ENCODE results near the gene RTEL1. TPM values are rescaled to one million over a fixed set of nuclear protein-coding genes. Genes with fewer than 3 reads are reported as not detected.
A peak's percentile ranks its signal among the peaks of the same experiment; 100 is the strongest.

Gene RTEL1
- total RNA-seq, 4 donors from 2014 or later, result 28.2 to 62.4 (median 46.7) TPM

GRCh38 chr20:63685269-63686026, 27.3 kb downstream of the RTEL1 start:
- no peak overlapping the region for H3K4me3 ChIP-seq
- H3K27me3 ChIP-seq, result no peaks in the 10 kb centered on the region
- H3K9me3 ChIP-seq, result no peaks in the 10 kb centered on the region
- no peak for TF ChIP-seq POLR2A (IDR thresholded peaks at IDR 0.05)
- TF ChIP-seq, protein P1, sequence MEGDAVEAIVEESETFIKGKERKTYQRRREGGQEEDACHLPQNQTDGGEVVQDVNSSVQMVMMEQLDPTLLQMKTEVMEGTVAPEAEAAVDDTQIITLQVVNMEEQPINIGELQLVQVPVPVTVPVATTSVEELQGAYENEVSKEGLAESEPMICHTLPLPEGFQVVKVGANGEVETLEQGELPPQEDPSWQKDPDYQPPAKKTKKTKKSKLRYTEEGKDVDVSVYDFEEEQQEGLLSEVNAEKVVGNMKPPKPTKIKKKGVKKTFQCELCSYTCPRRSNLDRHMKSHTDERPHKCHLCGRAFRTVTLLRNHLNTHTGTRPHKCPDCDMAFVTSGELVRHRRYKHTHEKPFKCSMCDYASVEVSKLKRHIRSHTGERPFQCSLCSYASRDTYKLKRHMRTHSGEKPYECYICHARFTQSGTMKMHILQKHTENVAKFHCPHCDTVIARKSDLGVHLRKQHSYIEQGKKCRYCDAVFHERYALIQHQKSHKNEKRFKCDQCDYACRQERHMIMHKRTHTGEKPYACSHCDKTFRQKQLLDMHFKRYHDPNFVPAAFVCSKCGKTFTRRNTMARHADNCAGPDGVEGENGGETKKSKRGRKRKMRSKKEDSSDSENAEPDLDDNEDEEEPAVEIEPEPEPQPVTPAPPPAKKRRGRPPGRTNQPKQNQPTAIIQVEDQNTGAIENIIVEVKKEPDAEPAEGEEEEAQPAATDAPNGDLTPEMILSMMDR (IDR thresholded peaks at IDR 0.05), result no peak
- no peak for TF ChIP-seq EP300 (IDR thresholded peaks at IDR 0.05)
- H3K4me1 ChIP-seq, result peaks cover 0 to 67% (median 45%) of the 10 kb centered on the region in 4 donors
- peak overlapping the region; percentile 78 to 97 (median 90) for H3K27ac ChIP-seq
- WGBS, 2 donors, result 92 to 93% methylated on average over 10 to 15 of the region's 21 CpGs
- DNase-seq (ENCODE audit: low spot score in 2 of 2), result no peak
- peaks cover 0 to 32% (median 0%) of the 10 kb centered on the region in 3 donors for H3K36me3 ChIP-seq

DNA sequence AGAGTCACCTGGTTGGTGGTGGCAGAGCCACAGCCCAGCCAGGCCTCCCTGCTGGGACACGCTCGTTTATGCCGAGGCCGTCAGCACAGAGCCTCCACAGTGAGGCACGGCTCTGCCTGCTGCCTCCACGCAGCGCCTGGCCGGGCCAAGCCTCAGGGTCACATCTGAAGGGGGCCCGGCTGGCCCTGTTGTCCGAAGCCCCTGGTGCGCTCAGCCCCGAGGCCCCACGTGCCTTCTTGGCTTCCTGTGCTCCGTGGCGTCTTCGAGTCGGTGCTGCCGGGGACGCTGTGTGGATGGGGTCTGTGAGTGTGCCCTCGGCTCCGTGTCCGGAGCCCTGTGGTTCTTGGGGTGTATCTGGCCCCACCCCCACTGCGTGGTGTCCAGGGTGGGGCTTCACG, 28.0 kb downstream of the RTEL1 start:
- no peaks in the 10 kb centered on the region for H3K9me3 ChIP-seq
- no peaks in the 10 kb centered on the region for H3K27me3 ChIP-seq
- TF ChIP-seq EP300 (IDR thresholded peaks at IDR 0.05) (no peak), POLR2A (IDR thresholded peaks at IDR 0.05) (no peak)
- TF ChIP-seq, protein P1 (IDR thresholded peaks at IDR 0.05), result no peak
- WGBS, 2 donors, result 50 to 82% methylated on average over 5 to 9 of the region's 24 CpGs
- H3K36me3 ChIP-seq, result peaks cover 0 to 32% (median 0%) of the 10 kb centered on the region in 3 donors
- H3K4me3 ChIP-seq, result peak overlapping the region in 2 of 4 donors; percentile 6 to 29
- H3K4me1 ChIP-seq, result peaks cover 0 to 74% (median 45%) of the 10 kb centered on the region in 4 donors
- DNase-seq (ENCODE audit: low spot score in 2 of 2), result no peak
- peak overlapping the region; percentile 78 to 97 (median 90) for H3K27ac ChIP-seq

GRCh38 chr20:63686492-63687321, 28.6 kb downstream of the RTEL1 start:
- 1 to 10% methylated on average over 21 to 44 of the region's 45 CpGs for WGBS, 2 donors
- peaks cover 0 to 74% (median 45%) of the 10 kb centered on the region in 4 donors for H3K4me1 ChIP-seq
- DNase-seq (ENCODE audit: low spot score in 2 of 2), result peak; percentile 59 to 75

DNA sequence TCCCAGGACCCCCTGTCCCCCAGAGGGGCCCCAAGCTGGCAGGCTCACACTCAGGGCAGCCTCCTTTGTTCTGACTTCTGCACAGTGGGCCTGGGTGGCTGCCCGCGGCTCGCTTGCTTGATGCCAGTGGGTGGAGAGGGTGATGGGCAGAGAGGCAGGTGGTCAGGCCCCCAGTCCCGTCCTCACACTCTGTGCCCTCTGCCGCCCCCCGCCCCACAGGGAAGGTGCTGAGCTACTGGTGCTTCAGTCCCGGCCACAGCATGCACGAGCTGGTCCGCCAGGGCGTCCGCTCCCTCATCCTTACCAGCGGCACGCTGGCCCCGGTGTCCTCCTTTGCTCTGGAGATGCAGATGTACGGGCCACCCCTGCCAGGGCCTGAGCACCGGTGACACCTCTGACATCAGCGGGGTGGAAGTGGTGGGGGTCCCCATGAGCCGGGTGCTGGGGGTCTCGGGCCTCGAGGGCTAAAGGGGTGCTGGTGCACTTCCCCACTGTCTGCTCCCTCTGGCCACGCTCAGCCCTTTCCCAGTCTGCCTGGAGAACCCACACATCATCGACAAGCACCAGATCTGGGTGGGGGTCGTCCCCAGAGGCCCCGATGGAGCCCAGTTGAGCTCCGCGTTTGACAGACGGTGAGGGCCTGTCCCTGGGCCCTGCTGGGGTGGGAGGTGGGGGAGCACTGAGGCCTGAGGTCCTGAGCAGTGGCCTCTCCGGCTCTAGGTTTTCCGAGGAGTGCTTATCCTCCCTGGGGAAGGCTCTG, 29.5 kb downstream of the RTEL1 start:
- peaks cover 0 to 77% (median 43%) of the 10 kb centered on the region in 4 donors for H3K4me1 ChIP-seq
- peak overlapping the region in 1 of 4 donors; percentile 29 for H3K4me3 ChIP-seq
- no peak for DNase-seq (ENCODE audit: low spot score in 2 of 2)

More at GRCh38 chr20:63686492-63687321, 28.6 kb downstream of the RTEL1 start:
- Histone ChIP-seq H3K9me3 (no peaks in the 10 kb centered on the region), H3K4me3 (peak overlapping the region; percentile 3 to 29 (median 14)), H3K36me3 (peaks cover 0 to 31% (median 0%) of the 10 kb centered on the region in 3 donors), H3K27ac (peak overlapping the region; percentile 78 to 97 (median 90)), H3K27me3 (no peaks in the 10 kb centered on the region)
- peak in 1 of 2 donors; percentile 30 for TF ChIP-seq POLR2A (IDR thresholded peaks at IDR 0.05)
- peak; percentile 82 to 91 for TF ChIP-seq EP300 (IDR thresholded peaks at IDR 0.05)
- TF ChIP-seq, protein P1 (IDR thresholded peaks at IDR 0.05), result peak in 1 of 5 experiments; percentile 17

More for the DNA sequence above, 29.5 kb downstream of the RTEL1 start:
- Histone ChIP-seq H3K36me3 (peaks cover 0 to 33% (median 0%) of the 10 kb centered on the region in 3 donors), H3K27me3 (no peaks in the 10 kb centered on the region), H3K27ac (peak overlapping the region; percentile 78 to 97 (median 90)), H3K9me3 (no peaks in the 10 kb centered on the region)
- 74 to 79% methylated on average over 17 to 22 of the region's 29 CpGs for WGBS, 2 donors
- TF ChIP-seq EP300 (IDR thresholded peaks at IDR 0.05) (no peak), POLR2A (IDR thresholded peaks at IDR 0.05) (no peak)
- TF ChIP-seq, protein P1 (IDR thresholded peaks at IDR 0.05), result no peak

All from tibial nerve (tissue), 4 donors.